HG02870 (cell line): ENCODE measurements around the gene NME9.

Source experiments
- ATAC-seq: cut with Tn5 transposase; IDR thresholded peaks from one replicate; pipeline ENCODE4 v1.9.1; 2021; ENCODE audit warnings: mild to moderate bottlenecking, moderate library complexity; ENCODE audit not compliant: unreplicated experiment

Gene NME9

GRCh38 chr3:138363322-138363721 lies 33.7 kb upstream of the NME9 start:
- ATAC-seq, result no peak

DNA sequence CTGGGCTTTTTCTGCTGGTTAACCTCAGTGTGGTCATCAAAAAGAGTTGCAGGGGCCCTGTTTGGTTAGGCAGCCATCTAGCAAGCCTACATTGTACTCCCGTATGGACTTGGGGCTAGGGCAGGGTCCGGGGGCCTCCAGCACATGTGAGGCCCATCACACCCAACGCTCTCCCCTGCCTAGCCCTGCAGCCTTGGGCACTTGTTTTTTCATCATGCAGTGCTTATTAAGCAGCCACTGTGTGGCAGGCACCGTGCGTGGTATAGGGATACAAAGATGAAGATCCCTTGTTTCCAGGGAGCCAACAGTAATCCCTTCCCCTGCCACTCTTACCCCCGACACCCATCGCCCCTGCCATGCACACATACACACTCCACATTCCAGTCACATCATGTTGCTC lies 32.9 kb upstream of the NME9 start:
- no peak for ATAC-seq

DNA sequence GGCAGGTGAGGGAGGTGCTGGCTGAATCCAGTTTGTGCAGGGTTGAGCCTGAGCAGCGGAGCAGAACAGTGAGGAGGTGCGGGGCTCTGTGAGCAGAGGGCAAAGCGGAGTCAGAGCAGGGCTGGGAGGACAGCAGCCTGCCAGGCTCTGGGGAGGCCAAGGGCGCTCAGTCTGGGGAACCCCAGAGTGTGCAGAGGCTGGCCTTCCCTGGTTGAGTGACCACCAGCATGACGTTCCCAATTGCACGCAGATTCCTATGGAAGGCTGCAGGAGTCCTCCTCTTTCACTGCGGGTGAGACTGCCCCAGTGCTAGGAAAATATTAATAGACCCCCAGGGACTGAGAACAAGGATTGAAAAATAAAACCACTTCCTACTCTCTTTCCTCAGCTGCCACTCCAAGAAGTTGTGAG lies 31.9 kb upstream of the NME9 start:
- no peak for ATAC-seq

- ATAC-seq, result no peak
Measured at GRCh38 chr3:138360869-138361525, 31.3 kb upstream of the NME9 start.

GRCh38 chr3:138359919-138360868 lies 30.5 kb upstream of the NME9 start:
- ATAC-seq, result no peak

DNA sequence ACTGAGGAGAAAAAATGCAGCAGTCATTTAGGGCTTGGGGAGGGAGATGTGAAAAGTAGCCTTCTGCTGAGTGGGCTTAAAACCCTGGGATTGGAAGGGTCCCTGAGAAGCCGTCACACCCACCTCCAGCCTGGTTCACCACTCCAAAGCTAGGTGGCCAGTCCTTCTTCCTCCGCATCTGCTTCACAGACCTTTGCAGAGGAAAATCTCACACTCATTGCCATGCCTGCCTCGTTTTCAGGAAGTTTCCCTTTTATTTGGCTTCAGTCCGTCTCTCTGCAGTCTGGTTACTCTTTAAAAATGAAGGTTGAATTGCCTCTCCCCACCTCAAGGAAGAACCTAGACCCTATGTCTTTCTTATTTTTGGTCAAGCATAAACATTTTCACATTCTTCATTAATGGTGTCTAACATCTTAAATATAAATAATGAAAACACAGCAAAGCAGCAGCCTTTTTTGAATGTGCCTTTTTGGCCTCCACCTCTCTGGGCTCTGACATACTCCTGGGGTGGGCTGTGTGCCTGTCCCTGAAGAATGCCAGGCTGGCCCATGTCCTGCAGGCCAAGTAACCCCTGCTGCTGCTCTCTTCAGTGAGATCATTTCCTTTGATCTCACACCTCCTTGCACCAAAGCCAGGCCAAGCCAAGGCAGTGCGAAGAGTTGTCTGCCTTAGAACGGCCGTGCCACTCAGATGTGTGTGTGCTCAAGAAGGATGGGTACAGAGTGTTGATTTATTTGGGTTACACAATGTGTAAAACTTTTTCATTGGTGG lies 29.7 kb upstream of the NME9 start:
- no peak for ATAC-seq

- no peak for ATAC-seq
Measured at GRCh38 chr3:138356730-138357405, 27.2 kb upstream of the NME9 start.

DNA sequence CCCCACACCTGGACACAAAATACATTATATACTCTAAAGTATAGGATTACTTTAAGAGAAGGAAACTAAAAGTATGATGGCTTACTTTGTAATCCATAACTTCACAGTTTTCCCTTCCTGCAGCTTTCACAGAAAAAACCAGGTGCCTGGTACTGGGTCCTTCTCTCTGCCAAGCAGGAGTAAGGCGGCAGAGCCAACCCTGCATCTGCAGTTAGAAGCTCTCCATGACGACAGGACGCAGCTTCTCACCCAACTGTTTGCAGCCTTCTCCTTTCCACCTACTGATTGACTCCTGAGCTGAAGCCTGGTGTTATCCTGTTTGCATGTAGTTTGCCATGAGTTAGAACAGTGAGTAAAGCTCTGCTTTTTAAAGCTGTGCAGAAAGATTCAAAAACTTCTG lies 25.4 kb upstream of the NME9 start:
- ATAC-seq, result no peak

- no peak for ATAC-seq
Measured at GRCh38 chr3:138354376-138354775, 24.7 kb upstream of the NME9 start.

DNA sequence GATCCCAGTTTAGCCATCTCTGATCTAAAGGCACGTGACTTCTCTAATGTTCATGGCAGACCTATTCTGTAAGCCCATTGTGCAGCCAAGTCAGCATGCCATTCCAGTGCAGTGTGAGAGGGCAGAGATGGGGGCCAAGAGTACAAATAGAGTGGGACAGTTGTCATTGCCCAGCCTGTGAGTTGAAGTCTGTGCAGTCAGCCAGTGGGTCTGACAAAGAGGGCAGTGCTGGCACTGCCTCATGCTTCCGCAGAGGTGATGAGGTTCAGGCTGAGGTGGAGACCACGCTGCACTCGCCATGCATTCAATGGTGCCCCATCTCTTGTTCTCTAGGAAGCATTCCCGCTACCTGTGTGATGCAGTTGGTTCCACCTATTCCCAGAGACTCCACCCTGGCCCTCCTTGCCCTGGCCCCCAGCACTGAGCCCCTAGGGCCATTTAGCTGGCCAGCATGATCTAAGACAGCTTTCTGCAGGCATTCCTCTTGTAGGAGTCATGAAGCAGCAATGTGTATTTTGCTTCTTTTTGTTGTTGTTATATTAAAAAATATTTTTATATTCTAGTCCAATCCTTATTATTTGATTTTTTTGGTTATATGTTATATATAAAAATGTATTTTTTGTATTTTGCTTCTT lies 22.4 kb upstream of the NME9 start:
- ATAC-seq, result no peak

- no peak for ATAC-seq
Measured at GRCh38 chr3:138351151-138351550, 21.5 kb upstream of the NME9 start.

DNA sequence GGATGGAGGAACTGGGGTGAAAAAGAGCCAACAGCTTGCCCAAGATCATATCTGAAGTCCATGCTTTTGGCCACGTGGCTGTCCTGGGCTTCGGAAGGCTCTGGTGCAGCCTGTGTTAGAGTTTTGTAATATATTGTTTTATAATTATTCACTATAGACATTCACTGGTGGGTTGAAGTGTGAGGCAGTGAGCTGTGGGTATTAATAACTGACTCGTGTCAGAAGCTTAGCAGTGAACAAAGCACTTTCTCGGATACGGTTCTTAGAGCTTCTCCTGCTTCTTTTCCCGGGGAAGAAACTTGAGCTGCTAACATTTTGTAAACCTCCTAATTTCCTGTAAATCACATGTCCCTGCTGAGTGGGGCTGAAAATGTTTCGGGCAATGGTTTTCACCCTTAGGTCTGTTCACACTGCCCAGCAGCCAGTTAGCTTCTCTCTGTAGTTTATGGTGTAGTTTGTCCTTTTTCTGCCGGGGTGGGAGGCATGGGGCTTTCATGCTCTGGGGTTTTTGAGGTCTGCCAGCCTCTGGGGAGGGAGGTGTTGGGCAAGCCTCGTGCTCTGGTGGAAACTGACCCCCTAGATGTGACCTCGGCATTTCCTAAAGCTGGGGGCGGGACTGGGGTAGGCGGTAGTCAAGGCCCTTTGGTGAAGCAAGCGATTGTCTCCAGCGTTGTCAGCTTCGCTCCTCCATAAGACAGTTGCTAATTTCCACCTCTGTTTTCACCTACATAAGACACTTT lies 20.4 kb upstream of the NME9 start:
- ATAC-seq, result no peak

GRCh38 chr3:138348754-138349739 lies 19.4 kb upstream of the NME9 start:
- no peak for ATAC-seq

DNA sequence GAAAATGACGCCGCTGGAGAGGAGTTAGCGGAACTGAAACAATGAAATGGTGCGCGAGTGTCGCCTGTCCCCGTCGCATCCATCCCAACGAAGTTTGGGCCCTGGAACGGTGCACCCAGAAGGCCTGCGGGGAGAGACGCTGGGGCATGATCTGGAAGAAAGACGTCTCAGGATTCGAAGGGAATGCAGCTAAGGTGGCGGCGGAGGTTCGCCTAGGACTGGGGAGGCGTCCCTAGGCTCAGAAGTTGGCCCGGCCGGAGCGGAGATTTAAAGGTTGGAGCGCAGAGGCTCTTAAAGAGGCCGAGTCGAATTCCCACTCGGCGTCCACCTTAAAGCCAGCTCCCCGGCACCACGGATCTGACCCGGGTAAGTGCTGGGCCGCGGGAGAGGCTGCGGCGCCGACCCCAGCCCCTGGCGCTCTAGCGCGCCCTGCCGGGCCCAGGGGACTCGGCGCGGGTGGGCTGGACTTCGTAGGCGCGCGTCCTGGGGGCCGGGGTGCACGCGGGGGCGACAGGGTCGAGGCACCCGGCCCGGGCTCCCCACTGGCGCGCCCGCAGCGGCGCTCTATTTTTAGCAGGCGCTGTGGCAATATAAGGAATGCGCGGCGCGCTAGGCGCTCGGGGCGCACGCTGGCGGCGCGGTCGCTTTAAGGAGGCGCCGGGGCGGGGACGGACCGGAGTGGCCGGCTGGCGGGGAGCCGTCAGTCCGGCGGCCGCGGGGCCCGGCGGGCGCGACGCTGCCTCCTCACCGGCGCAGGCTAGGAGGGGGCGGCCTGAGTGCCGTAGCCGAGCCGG lies 18.5 kb upstream of the NME9 start, which contains the start of gene MRAS:
Gene MRAS, plus strand, starts transcription at position 620 of the 794 bp plus-strand sequence. CDS start 24,305 bp downstream, outside the sequence.
- no peak for ATAC-seq

DNA sequence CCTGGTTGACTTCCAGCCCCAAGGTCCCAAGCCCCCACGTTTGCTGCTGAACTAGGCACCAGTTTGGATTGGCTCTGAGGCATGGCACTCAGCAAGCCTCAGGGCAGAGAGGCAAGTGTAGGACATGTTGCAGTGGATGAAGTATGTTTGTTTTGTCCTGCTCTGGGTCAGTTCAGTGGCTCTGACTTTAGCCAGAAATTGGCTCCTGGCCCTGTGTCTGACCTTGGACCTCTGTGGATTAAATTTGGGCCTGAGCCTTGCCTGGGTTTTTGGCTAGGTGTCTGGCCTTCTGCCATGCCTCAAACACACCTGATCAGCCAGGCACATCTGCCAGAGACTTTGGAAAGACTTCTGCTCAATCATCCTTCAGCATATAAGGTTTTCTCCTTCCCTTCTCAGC lies 15.1 kb upstream of the NME9 start:
- ATAC-seq, result no peak

DNA sequence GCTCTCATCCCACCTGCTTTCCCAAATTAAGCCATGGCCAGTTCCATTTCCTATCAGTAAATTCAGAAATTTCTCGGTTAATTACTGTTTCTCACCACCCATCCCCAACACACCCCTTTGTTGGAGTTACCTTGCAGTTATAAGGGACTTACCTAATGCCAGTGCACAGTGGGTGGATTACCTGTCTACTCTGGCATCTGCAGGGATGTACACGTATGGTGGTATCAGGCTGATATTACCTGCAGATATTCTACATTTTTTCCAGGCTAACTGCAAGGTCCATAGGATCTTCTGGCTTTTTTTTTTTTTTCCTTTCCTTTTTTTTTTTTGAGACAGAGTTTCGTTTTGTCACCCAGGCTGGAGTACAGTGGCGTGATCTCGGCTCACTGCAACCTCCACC lies 10.9 kb upstream of the NME9 start:
- no peak for ATAC-seq

DNA sequence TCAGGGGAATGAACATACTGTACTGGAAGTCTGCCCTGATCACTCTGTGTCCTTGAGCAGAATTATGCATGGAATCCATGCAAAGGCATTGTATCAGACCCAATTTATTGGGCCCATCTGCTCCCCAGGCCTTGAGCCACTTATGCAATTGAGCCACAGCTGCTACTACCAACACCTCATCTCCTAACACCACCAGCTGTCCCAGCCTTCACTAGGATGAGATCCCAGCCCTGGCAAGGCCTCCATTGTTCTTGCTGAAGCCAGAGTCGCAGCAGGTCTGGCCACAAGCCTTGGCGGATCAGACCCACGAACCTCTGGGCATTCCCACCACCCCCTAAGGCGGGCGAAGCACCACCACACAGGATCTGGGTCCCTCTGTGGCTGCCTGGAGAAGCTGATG lies 9.2 kb upstream of the NME9 start:
- ATAC-seq, result no peak

GRCh38 chr3:138338244-138338643 lies 8.6 kb upstream of the NME9 start:
- ATAC-seq, result no peak
